ENCODE measurements around the gene F8.

The F8 gene

DNA sequence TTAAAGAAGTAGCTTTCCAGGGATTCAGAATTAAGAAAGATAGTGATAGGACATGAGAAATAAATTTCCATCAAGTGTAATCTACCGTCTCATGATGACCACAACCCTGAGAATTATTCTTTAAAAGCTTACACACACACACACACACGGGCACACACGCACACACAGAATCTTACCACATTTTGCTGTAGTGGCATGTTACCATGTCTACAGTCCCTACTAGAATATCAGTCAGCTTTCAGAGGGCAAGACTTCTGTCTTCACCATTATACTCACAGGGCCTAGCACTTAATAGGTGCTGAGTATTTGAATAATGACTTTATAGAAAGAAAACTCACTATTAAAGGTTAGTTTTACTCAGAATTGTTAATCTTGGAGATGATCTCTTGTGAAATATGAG, 33.0 kb upstream of the F8 start:
- H3K4me3 ChIP-seq (ENCODE audit: low read length), result no peak overlapping the region
- H3K36me3 ChIP-seq (ENCODE audit: insufficient read depth, low read depth, low read length), result peaks cover 14% of the 10 kb centered on the region; the same call in 1 of the 2 replicates
- H3K9ac ChIP-seq (ENCODE audit: low read depth, low read length), result no peak overlapping the region
- H3K27ac ChIP-seq (ENCODE audit: low read length), result no peak overlapping the region
- no peaks in the 10 kb centered on the region for H3K27me3 ChIP-seq (ENCODE audit: insufficient read depth, low read length)
- H3K9me3 ChIP-seq (ENCODE audit: insufficient read depth, low read depth, low read length), result no peaks in the 10 kb centered on the region
- H3K4me1 ChIP-seq (ENCODE audit: insufficient read depth, low read length), result peaks cover 7% of the 10 kb centered on the region; the same call in 1 of the 2 replicates

DNA sequence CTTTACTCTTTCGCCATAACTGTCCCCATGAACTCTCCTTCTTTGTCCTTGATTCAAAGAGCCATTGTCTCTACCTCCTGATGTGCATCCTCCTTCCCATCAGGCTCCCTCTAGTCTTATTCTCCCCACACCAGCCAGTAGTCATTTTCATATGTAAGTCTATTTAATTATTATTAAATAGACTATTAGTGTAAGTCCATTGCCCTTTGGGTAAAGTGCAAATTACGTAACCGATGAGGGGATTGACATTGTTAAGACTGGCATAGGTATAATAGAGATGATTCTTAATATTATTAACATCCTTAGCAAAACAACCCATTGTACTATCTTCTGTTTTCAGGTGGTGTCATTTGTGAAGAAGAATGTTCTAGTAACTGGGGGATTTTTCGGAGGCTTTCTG, 31.7 kb upstream of the F8 start:
- H3K4me3 ChIP-seq (ENCODE audit: low read length), result no peak overlapping the region
- no peak overlapping the region for H3K27ac ChIP-seq (ENCODE audit: low read length)
- peaks cover 14% of the 10 kb centered on the region; the same call in 1 of the 2 replicates for H3K36me3 ChIP-seq (ENCODE audit: insufficient read depth, low read depth, low read length)
- no peaks in the 10 kb centered on the region for H3K9me3 ChIP-seq (ENCODE audit: insufficient read depth, low read depth, low read length)
- peaks cover 7% of the 10 kb centered on the region; the same call in 1 of the 2 replicates for H3K4me1 ChIP-seq (ENCODE audit: insufficient read depth, low read length)
- H3K9ac ChIP-seq (ENCODE audit: low read depth, low read length), result no peak overlapping the region
- no peaks in the 10 kb centered on the region for H3K27me3 ChIP-seq (ENCODE audit: insufficient read depth, low read length)

DNA sequence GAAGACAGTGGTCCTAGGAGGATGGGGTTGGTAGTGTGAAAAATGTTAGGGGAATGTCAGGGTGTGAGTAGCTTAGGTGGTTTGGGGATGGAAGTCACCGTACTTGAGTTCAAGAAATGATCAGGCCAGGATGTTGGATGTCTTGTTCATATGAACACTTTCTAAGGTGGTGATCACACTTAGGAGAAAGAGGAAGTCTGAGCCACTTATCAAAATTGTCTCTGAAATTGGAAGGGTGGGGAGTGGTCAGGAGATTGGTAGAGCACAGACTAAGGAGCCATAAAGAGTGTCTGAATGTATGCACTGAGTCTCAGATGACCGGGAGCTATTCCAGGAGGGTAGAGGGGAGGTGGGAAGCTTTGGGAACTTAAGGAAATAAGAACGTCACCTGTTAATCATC, 31.1 kb upstream of the F8 start:
- Histone ChIP-seq H3K4me3 (ENCODE audit: low read length) (no peak overlapping the region), H3K36me3 (ENCODE audit: insufficient read depth, low read depth, low read length) (peaks cover 14% of the 10 kb centered on the region; the same call in 1 of the 2 replicates), H3K4me1 (ENCODE audit: insufficient read depth, low read length) (peaks cover 7% of the 10 kb centered on the region; the same call in 1 of the 2 replicates), H3K9ac (ENCODE audit: low read depth, low read length) (no peak overlapping the region), H3K9me3 (ENCODE audit: insufficient read depth, low read depth, low read length) (no peaks in the 10 kb centered on the region), H3K27ac (ENCODE audit: low read length) (no peak overlapping the region), H3K27me3 (ENCODE audit: insufficient read depth, low read length) (no peaks in the 10 kb centered on the region)

DNA sequence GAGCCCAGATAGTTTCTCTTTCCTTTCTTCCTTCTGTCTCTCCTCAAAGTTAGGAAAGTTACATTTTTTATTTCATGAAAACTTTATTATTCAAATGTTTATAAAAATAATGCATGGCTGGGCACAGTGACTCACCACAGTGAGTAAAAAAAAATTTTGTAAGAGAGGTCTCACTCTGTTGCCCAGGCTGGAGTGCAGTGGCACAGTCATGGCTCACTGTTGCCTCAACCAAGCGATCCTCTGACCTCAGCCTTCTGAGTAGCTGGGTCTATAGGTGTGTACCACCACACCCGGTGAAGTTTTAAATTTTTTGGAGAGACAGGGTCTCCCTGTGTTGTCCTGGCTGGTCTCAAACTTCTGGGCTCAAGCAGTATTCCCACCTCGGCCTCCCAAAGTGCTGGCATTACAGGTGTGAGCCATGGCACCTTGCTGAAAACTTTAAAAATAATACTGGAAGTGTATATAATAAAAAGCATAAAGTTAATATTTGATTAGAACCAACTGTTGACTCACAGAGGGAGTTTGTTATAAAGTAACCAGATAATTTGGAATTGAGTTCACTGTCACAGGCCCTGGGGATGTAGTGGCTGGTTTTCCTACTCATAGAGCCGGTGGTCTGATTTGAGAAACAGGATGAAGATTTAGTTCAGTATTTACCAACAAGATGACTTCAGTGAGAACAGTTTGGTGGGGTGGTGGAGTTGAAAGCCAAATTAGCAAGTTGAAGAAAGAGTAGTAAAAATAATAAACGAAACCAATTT, 30.4 kb upstream of the F8 start:
- no peaks in the 10 kb centered on the region for H3K9me3 ChIP-seq (ENCODE audit: insufficient read depth, low read depth, low read length)
- no peaks in the 10 kb centered on the region for H3K27me3 ChIP-seq (ENCODE audit: insufficient read depth, low read length)
- H3K9ac ChIP-seq (ENCODE audit: low read depth, low read length), result no peak overlapping the region
- H3K4me3 ChIP-seq (ENCODE audit: low read length), result no peak overlapping the region
- H3K27ac ChIP-seq (ENCODE audit: low read length), result no peak overlapping the region
- H3K4me1 ChIP-seq (ENCODE audit: insufficient read depth, low read length), result peaks cover 7% of the 10 kb centered on the region; the same call in 1 of the 2 replicates
- peaks cover 14% of the 10 kb centered on the region; the same call in 1 of the 2 replicates for H3K36me3 ChIP-seq (ENCODE audit: insufficient read depth, low read depth, low read length)

DNA sequence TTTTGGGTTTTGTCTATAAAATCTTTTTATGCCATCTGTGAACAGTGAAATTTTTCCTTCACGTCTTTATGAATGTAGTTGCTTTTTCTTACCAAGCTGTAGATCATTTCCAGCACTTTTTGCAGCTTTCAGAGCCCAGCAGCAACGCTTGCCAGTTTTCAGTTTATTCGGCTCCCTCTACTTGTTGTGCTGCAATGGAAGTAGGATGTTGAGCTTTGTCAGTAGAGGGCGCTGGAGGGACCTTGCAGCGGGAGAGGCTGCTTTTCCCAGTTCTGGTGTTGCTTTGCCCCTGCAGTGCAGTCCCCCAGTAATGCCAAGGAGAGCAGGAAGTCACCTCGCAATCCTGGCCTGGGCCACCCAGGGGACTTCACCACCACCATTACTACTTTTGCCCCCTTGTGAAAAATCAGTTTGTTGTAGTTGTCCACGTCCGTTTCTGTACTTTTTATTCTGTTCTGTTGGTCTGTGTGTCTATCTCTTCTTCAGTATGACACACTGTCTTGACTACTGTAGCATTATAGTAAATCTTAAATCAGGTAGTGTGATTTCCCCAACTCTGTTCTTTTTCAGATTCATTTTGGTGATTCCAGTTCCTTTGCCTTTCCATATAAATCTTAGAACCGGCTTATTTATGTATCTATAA, 26.6 kb upstream of the F8 start:
- no peaks in the 10 kb centered on the region for H3K9me3 ChIP-seq (ENCODE audit: insufficient read depth, low read depth, low read length)
- no peak overlapping the region for H3K27ac ChIP-seq (ENCODE audit: low read length)
- H3K36me3 ChIP-seq (ENCODE audit: insufficient read depth, low read depth, low read length), result peaks cover 8% of the 10 kb centered on the region; the same call in 1 of the 2 replicates
- H3K4me1 ChIP-seq (ENCODE audit: insufficient read depth, low read length), result no peaks in the 10 kb centered on the region; the same call in 1 of the 2 replicates
- H3K4me3 ChIP-seq (ENCODE audit: low read length), result no peak overlapping the region
- no peaks in the 10 kb centered on the region for H3K27me3 ChIP-seq (ENCODE audit: insufficient read depth, low read length)
- no peak overlapping the region for H3K9ac ChIP-seq (ENCODE audit: low read depth, low read length)

DNA sequence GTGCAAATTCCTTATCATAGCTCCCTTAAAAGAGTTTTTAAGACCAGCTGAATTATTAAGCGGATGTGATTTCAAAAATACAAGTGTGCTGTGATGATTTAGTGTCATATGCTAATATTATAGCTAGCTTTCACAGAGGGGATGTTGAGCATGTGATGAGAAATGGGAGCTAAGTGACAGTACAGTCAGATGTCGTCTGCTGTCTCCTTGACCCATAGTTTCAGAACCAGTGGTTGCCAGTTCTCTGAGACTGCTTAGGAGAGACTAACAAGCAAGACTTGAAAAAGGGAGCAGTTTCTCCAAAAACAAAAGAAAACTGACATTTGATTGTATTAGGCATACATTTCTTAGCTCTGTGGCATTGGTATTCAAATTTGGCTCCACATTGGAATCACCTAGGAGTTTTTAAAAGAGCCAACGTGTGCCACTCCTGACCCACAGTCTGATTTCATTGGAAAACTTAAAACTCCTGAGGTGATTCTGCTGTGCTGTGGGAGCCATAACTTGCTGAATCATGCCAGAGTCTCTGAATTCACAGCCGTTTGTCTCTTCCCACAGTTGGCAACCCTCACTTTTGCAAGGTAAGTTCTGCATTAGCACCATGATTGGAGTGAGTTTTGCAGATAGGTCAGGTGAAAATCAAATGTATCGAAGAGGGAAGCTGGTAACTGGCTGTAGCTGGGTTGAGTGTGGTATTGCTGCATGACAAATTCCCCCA, 24.4 kb upstream of the F8 start:
- H3K27ac ChIP-seq (ENCODE audit: low read length), result no peak overlapping the region
- H3K4me1 ChIP-seq (ENCODE audit: insufficient read depth, low read length), result no peaks in the 10 kb centered on the region; the same call in 1 of the 2 replicates
- H3K36me3 ChIP-seq (ENCODE audit: insufficient read depth, low read depth, low read length), result peaks cover 4% of the 10 kb centered on the region; the same call in 1 of the 2 replicates
- no peaks in the 10 kb centered on the region for H3K27me3 ChIP-seq (ENCODE audit: insufficient read depth, low read length)
- H3K4me3 ChIP-seq (ENCODE audit: low read length), result no peak overlapping the region
- no peak overlapping the region for H3K9ac ChIP-seq (ENCODE audit: low read depth, low read length)
- H3K9me3 ChIP-seq (ENCODE audit: insufficient read depth, low read depth, low read length), result no peaks in the 10 kb centered on the region

DNA sequence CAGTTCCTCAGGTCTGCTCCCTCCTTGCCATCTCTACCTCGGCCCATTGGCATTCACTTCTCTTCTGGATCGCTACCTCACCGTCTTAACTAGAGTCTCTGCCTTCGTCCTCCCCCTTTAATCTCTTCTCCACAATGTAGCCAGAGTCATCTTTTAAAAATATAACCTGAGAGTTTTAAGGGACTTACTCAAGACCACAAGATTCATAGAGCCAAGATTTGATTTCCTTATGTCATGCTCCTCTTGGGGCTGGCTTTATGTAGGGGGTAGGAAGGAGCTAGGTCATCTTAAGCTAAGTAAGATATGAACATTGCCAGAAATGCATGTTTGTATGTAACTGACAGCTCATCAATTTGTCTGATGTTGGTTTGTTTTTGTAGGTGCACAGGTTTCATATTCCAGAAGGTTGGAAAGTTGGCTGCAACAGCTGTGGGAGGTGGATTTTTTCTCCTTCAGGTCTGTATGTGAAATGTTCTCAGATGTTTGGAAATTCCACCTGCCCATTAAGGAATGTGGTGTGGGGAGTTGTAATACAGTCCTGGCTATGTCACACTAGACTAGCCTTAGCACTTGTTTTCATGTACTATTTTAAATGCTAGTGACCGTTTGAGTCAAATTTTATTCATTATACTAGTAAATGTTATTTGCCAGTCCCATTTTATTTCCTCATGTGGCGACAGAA, 23.7 kb upstream of the F8 start:
- Histone ChIP-seq H3K27me3 (ENCODE audit: insufficient read depth, low read length) (no peaks in the 10 kb centered on the region), H3K9ac (ENCODE audit: low read depth, low read length) (no peak overlapping the region), H3K4me3 (ENCODE audit: low read length) (no peak overlapping the region), H3K9me3 (ENCODE audit: insufficient read depth, low read depth, low read length) (no peaks in the 10 kb centered on the region), H3K4me1 (ENCODE audit: insufficient read depth, low read length) (no peaks in the 10 kb centered on the region; the same call in 1 of the 2 replicates), H3K27ac (ENCODE audit: low read length) (no peak overlapping the region), H3K36me3 (ENCODE audit: insufficient read depth, low read depth, low read length) (no peaks in the 10 kb centered on the region)

DNA sequence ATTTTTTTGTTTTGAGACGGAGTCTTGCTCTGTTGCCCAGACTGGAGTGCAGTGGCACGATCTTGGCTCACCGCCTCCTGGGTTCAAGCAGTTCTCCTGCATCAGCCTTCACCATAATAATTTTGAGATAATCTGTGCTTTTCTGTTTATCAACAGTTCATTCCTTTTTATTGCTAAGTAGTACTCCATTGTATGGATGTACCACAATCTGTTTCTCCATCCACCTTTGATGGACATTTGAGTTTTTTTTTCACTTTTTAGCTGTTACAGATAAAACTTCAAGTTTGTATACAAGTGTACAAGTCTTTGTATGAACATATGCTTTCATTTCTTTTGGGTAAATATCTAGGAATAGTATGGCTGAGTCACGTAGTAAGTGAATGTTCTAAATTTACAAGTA, 13.2 kb upstream of the F8 start:
- H3K27me3 ChIP-seq (ENCODE audit: insufficient read depth, low read length), result no peaks in the 10 kb centered on the region
- H3K27ac ChIP-seq (ENCODE audit: low read length), result no peak overlapping the region
- H3K4me1 ChIP-seq (ENCODE audit: insufficient read depth, low read length), result no peaks in the 10 kb centered on the region
- H3K9ac ChIP-seq (ENCODE audit: low read depth, low read length), result no peak overlapping the region
- H3K9me3 ChIP-seq (ENCODE audit: insufficient read depth, low read depth, low read length), result peaks cover 6% of the 10 kb centered on the region; the same call in 1 of the 2 replicates
- H3K4me3 ChIP-seq (ENCODE audit: low read length), result no peak overlapping the region
- peaks cover 10% of the 10 kb centered on the region; the same call in 1 of the 2 replicates for H3K36me3 ChIP-seq (ENCODE audit: insufficient read depth, low read depth, low read length)

DNA sequence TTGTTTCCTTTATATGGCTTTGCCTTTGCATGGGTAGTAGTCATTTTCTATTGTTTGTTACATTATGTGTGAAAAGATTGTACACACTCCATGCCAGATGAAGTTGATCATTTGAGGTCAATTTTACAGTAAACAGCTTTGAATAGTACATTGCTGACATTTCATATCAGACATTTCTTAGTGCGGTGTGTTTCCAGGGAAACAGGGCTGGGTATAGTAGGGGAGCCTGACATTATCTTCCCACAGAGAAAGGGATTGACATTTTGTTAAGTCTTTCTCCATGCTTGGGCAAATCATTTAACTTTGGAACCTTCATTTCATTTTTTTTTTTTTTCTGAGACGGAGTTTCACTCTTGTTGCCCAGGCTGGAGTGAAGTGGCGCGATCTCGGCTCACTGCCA, 9.1 kb upstream of the F8 start:
- Histone ChIP-seq H3K9ac (ENCODE audit: low read depth, low read length) (no peak overlapping the region), H3K4me3 (ENCODE audit: low read length) (no peak overlapping the region), H3K4me1 (ENCODE audit: insufficient read depth, low read length) (no peaks in the 10 kb centered on the region), H3K9me3 (ENCODE audit: insufficient read depth, low read depth, low read length) (peaks cover 6% of the 10 kb centered on the region; the same call in 1 of the 2 replicates), H3K27ac (ENCODE audit: low read length) (no peak overlapping the region), H3K36me3 (ENCODE audit: insufficient read depth, low read depth, low read length) (peaks cover 10% of the 10 kb centered on the region; the same call in 1 of the 2 replicates), H3K27me3 (ENCODE audit: insufficient read depth, low read length) (no peaks in the 10 kb centered on the region)

DNA sequence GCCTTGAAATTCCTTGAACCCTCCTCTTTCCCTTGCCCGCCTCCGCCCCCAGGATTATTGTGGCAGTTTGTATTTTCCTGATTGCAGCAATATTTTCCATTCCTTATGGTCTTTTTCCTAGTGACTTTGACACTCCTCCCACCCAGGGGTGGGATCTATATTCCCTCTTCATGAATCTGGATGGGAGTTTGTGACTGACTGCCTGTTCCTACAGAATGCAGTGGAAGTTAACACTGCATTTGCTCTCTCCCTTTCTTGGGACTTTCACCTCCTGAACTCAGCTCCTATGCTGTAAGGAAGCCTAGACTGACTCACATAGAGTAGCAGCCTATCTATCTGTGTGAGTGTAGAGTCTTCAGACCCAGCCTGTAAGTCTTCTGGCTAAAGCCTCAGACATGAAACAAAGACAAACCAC, 6.4 kb upstream of the F8 start:
- H3K27me3 ChIP-seq (ENCODE audit: insufficient read depth, low read length), result no peaks in the 10 kb centered on the region
- no peak overlapping the region for H3K9ac ChIP-seq (ENCODE audit: low read depth, low read length)
- no peak overlapping the region for H3K27ac ChIP-seq (ENCODE audit: low read length)
- H3K9me3 ChIP-seq (ENCODE audit: insufficient read depth, low read depth, low read length), result no peaks in the 10 kb centered on the region
- H3K36me3 ChIP-seq (ENCODE audit: insufficient read depth, low read depth, low read length), result no peaks in the 10 kb centered on the region; the same call in 1 of the 2 replicates
- H3K4me1 ChIP-seq (ENCODE audit: insufficient read depth, low read length), result no peaks in the 10 kb centered on the region
- no peak overlapping the region for H3K4me3 ChIP-seq (ENCODE audit: low read length)

DNA sequence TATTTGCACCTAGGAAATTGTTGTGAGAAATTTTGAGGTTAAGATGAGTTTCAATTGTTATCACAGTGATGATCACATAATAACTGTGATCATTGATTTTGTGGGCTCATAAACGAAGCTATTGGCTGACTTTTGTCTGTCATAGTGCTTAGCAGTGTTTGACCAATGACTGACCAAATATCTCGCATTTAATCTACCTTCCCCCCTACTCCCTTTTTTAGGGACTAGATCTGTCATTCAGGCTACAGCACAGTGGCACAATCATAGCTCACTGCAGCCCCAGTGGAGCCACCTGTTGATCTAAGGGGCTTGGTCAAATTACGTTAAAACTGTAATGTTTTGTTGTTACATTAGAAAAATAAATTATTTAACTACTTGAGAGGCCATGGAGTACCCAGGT, 5.6 kb upstream of the F8 start:
- H3K4me3 ChIP-seq (ENCODE audit: low read length), result peak overlapping the region; percentile 96
- H3K4me1 ChIP-seq (ENCODE audit: insufficient read depth, low read length), result no peaks in the 10 kb centered on the region
- peak overlapping the region; percentile 95; the same call in 1 of the 2 replicates for H3K9ac ChIP-seq (ENCODE audit: low read depth, low read length)
- no peaks in the 10 kb centered on the region for H3K27me3 ChIP-seq (ENCODE audit: insufficient read depth, low read length)
- H3K9me3 ChIP-seq (ENCODE audit: insufficient read depth, low read depth, low read length), result no peaks in the 10 kb centered on the region
- no peak overlapping the region for H3K27ac ChIP-seq (ENCODE audit: low read length)
- H3K36me3 ChIP-seq (ENCODE audit: insufficient read depth, low read depth, low read length), result no peaks in the 10 kb centered on the region

Measured in iPS-20b (cell line).